HG03139 (cell line): ENCODE measurements around the gene RAB9A.
"Not testable (repeated sequence)": the region's sequence is repeated elsewhere in the genome, so short reads cannot be mapped to it uniquely, and the experiment has no call there.

ENCODE experiments used
- ATAC-seq: cut with Tn5 transposase; IDR thresholded peaks from one replicate; pipeline ENCODE4 v1.9.1; 2021; ENCODE audit not compliant: unreplicated experiment

The RAB9A gene

GRCh38 chrX:13669246-13669737, 19.6 kb upstream of the RAB9A start:
- peak; percentile 58 for ATAC-seq

- ATAC-seq = not testable (repeated sequence)
These were observed 19.2 kb upstream of the RAB9A start for GRCh38 chrX:13669755-13670154.

GRCh38 chrX:13670197-13670596, 18.7 kb upstream of the RAB9A start:
- no peak for ATAC-seq

DNA sequence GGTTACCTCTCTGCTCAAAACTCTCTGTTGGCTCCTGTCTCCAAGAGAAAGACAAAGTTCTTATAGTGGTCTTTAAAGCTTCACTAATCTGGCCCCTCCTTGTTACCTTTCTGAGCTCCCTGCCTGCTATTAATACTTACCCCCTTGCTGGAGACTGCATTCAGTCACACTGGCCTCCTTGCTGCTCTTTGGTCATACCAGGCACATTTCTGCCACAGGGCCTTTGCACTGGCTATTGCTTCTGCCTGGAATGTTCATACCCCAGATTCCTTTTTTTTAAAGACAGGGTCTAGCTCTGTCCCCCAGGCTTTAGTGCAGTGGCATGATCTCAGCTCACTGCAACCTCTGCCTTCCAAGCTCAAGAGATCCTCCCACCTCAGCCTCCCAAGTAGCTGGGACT, 15.9 kb upstream of the RAB9A start:
- ATAC-seq = no peak

- ATAC-seq = no peak
These were observed 12.0 kb upstream of the RAB9A start for GRCh38 chrX:13676885-13677284.

- ATAC-seq = not testable (repeated sequence)
These were observed 9.2 kb upstream of the RAB9A start for GRCh38 chrX:13679700-13680099.

DNA sequence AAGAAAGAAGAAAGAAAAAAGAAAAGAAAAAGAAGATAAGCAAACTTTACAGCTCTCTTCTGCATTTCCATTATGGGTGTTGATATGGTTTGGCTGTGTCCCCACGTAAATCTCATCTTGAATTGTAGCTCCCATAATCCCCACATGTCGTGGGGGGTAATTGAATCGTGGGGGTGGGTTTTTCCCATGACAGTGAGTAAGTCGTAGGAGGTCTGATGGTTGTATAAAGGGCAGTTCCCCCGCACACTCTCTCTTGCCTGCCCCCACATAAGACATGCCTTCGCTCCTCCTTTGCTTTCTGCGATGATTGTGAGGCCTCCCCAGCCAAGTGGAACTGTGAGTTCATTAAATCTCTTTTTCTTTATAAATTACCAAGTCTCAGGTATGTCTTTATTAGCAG, 7.3 kb upstream of the RAB9A start:
- no peak for ATAC-seq

DNA sequence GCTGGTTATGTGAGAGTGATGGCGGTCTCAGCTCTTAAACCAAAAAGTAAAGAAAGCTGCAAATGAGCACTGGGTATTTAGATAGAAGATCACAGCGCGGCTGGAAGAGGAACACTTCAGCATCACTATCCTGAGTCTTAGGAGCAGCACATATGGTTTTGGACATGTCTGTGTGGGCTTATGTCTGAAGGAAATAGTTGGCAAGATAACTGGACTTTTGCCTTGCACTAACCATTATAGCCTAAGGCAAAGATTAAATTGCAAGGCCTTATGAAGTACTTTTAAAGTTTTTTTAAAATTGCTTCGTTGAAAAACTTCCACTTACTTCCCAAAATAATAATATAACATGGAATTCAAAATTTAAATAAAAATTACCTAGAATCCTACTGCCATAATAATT, 4.6 kb upstream of the RAB9A start:
- no peak for ATAC-seq

DNA sequence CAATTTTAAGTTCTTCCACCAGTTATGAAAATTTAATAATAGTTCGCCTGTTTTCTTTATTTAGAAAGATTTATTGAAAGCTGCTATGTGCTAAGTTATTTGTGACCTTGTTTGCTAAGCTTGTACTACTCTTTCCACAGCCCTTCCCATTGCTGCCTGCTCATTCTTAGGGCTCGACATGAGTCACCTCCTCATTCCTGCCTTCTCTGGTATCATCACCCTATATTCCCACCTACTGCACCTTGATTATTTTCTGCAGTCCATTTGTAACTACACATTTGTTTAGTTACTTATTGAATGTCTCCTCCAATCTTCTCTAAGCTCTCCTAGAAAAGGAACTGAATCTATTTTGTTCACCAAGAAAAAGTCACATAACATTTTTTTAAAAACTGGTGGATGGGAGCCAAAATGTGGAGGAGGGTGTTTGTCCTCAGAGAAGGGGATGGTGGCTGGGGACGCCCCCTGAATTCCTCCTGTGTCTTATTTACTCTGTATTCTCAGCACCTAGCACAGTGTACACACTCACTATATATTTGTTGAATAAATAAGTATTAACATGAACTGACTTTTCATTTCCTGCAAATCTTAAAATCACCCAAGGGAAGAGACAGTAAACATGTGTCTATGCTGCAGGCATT, 3.7 kb upstream of the RAB9A start:
- ATAC-seq = no peak

DNA sequence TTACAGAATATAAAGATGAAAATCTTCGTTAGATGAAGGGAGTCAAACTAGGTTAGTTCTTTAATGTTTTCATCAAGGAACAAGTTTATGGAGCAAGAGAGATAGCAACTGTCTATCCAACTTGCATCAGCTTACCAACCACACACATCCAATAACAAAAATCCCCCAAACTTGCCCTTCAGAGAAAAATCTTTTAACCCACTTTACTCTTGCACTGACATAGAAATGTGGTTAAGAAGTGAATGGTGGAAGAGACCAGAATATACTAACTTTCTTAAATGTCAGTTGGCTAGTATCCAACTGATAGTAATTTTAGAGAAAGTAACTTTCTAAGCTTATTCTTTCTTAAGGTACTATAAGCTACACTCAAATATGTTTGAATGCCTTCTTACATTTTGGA, 1.7 kb upstream of the RAB9A start:
- ATAC-seq = no peak

- no peak for ATAC-seq
These were observed 457 bp upstream of the RAB9A start for GRCh38 chrX:13688384-13688957.

DNA sequence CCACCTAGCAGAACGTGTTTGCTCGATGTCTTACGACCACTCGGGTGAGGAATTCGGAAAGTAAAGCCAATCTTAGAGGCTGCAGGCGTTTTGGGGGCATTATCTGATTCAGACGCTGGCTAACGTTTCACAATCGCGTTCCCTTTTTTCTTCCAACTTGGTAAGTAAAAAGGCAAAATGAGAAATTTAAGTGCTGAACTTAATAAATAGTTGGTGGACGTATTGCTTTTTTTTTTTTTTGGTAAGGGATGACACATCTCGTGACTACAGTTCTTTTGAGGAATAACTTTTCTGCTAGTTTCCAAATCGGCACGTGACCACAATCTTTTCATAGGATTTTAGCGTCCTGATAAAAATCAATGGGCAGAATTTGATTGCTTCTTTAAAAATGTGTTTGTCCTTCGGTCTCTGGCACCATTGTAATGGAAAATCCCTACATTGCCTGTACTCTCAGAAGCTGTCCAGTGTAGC, 848 bp downstream of the RAB9A start:
- ATAC-seq = no peak

GRCh38 chrX:13690836-13691235, 1.9 kb downstream of the RAB9A start:
- ATAC-seq = no peak

DNA sequence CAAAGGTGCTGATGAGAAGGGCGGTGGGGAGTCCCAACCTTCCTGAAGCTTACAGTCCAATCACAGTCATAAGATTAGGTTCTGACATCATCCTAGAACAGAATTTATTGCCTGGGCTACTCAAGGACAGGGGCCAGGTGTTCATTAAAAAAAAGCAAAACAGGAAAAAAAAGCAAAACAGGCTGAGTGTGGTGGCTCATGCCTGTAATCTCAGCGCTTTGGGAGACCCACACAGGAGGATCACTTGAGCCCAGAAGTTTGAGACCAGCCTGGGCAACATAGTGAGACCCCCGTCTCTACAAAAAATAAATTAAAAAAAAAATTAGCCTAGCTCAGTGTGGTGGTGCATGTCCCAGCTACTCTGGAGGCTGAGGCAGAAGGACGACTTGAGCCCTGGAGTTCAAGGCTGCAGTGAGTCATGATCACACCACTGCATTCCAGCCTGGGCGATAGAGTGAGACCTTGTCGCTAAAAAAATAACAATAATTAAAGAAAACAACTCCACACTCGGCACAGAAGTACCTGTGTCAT, 3.0 kb downstream of the RAB9A start:
- no peak for ATAC-seq

DNA sequence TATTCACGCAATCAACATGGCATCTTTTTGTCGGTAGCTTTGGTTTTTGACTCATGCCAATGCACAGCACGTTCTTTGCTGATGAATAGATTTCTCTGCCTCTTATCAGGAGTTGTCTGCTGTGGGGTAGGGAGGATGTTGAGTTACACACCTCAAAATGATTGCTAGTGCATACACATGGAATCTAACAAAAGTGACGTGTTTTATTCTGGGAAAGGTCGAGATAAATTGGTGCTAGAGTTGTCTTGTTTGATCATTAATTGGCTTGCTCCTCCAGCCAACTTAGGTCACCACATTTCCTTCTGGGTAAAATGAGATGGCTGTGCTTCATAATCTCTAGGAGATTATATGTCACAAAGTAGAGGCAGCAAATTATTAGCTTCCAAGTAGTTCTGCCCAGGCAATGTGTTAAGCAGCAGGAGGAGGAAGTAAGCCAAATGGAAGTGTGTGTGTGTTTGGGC, 3.9 kb downstream of the RAB9A start:
- no peak for ATAC-seq

- ATAC-seq = no peak
These were observed 4.5 kb downstream of the RAB9A start for GRCh38 chrX:13693341-13693961.

- no peak for ATAC-seq
These were observed 5.4 kb downstream of the RAB9A start for GRCh38 chrX:13694359-13694758.

GRCh38 chrX:13694983-13695382, 6.1 kb downstream of the RAB9A start:
- ATAC-seq = no peak

DNA sequence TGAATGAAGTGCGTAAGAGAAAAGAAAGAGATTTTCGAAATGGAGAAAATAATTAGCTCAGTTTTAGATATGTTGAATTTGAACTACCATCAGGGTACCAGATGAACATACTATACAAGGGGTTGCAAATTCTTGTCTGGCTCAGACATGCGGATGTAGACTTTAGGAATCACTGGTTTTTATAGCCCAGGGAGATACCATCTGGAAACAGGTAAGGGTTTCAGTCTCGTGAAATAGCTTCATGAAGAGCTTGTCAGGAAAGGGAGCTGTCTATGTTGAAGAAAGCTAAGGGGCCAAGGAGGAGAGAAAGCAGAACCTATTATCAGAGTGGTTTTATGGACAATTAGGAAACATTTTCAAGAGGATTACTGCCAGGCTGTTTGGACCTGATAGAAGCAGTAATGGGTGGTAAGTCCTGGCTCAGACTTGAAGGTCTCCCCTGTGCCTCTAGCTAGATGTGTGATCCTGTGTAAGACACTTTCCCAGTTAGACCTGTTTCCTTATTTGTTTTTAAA, 6.7 kb downstream of the RAB9A start:
- ATAC-seq = no peak

DNA sequence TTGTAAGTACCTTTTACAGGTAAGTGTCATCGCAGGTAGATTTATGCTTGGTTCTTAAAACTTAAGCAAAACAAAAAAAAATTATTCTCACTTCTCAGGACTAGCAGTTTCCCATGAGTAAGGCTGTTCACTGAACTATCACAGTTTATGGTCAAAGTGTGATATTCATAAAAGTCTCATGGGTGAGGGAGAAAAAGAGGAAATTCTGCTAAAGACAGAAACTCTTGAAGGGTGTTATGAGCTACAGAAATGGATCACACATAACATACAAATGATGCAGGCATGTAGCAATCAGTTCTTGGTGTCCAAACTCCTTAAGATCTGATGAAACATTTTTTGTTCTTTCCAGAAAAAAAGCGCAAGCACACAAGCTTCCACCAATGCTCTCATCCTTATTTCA, 8.5 kb downstream of the RAB9A start:
- peak; percentile 64 for ATAC-seq

DNA sequence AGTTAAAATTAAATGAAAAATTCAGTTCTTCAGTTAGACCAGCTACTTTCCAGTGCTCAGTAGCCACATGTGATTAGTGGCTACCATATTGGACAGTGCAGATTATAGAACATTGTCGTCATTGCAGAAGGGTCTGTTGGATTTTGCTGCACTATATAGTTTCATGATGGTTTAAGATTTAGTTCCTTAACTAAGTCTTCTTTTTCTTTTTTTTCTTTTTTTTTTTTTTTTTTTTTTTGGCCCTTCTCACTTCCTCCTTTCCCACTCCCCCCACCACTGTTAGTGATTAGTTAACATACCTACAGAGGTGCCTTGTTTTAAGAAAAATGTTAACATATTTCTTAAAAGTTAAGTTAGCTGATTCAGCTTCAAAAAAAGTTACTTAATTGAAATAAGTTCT, 9.0 kb downstream of the RAB9A start:
- ATAC-seq = no peak

DNA sequence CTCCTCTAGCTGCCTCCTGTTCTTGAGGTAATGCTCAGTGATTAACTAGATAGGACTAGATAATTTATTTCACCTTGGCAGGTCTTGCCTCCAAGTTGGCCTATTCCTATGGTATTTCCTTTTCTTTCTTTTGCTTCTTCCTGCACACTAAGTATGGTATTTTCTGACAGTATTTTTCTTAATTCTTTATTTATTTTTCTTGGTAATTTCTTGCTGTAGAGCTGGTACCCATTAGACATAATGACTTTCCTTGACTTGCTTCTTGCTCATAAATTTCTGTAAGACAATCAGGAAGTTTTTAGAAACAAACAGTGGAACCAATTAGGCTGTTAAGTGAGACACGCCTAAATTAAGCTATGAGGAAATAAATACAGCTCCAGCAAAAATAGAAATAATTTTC, 9.5 kb downstream of the RAB9A start:
- no peak for ATAC-seq
